A673 (cell line): ENCODE results near the gene INTS13.

ENCODE experiments used
- CTCF ChIP-seq: fragments of 300-800, 200-600 bp; sonication (generic); conservative IDR thresholded peaks from 2 replicates; pipeline ENCODE4 v1.5.1; 2017; ENCODE audit warnings: low read depth, mild to moderate bottlenecking, antibody characterized with exemption, low read length, moderate library complexity, mixed read lengths
- EZH2 ChIP-seq: fragments of 200-600 bp; sonication (generic); IDR thresholded peaks from 2 replicates; pipeline ENCODE4 v1.6.1; 2017; ENCODE audit warnings: borderline replicate concordance, low read depth, mild to moderate bottlenecking, mixed read lengths, antibody characterized with exemption, low read length; ENCODE audit not compliant: poor library complexity, severe bottlenecking

- TF ChIP-seq CTCF: no peak
- no peak for TF ChIP-seq EZH2
Observed at GRCh38 chr12:26919216-26919555, 18.6 kb downstream of the INTS13 start.
